IPS-NIHi7 (cell line): ENCODE results near the gene VWA2.

Experiments
- DNase-seq: peaks from one replicate; pipeline ENCODE4 v3.0.0; 2012; ENCODE audit warnings: mixed read lengths; ENCODE audit errors: extremely low spot score

Gene VWA2

GRCh38 chr10:114297136-114297705 is 58.2 kb downstream of the VWA2 start:
- no peak for DNase-seq

GRCh38 chr10:114300036-114300645 is 61.1 kb downstream of the VWA2 start:
- DNase-seq: no peak

- DNase-seq: no peak
These were observed 62.1 kb downstream of the VWA2 start for GRCh38 chr10:114301177-114301576.

GRCh38 chr10:114301951-114302710 is 63.1 kb downstream of the VWA2 start:
- DNase-seq: no peak

- DNase-seq: no peak
These were observed 64.5 kb downstream of the VWA2 start for GRCh38 chr10:114303556-114303955.

GRCh38 chr10:114304017-114304570 is 65.0 kb downstream of the VWA2 start:
- DNase-seq: peak; percentile 72

GRCh38 chr10:114304571-114305421 is 65.7 kb downstream of the VWA2 start:
- peak; percentile 76 for DNase-seq

- DNase-seq: no peak
These were observed 66.5 kb downstream of the VWA2 start for GRCh38 chr10:114305521-114305925.

GRCh38 chr10:114306116-114306973 is 67.3 kb downstream of the VWA2 start:
- DNase-seq: peak; percentile 42

GRCh38 chr10:114307731-114308130 is 68.7 kb downstream of the VWA2 start:
- no peak for DNase-seq

- DNase-seq: no peak
These were observed 69.7 kb downstream of the VWA2 start for GRCh38 chr10:114308531-114309363.

GRCh38 chr10:114309364-114309651 is 70.3 kb downstream of the VWA2 start:
- no peak for DNase-seq

GRCh38 chr10:114310346-114310745 is 71.3 kb downstream of the VWA2 start:
- DNase-seq: no peak

- DNase-seq: no peak
These were observed 72.0 kb downstream of the VWA2 start for GRCh38 chr10:114311023-114311422.

- no peak for DNase-seq
These were observed 72.6 kb downstream of the VWA2 start for GRCh38 chr10:114311496-114312209.

- no peak for DNase-seq
These were observed 74.1 kb downstream of the VWA2 start for GRCh38 chr10:114313139-114313538.

GRCh38 chr10:114313866-114314265 is 74.8 kb downstream of the VWA2 start:
- no peak for DNase-seq

- no peak for DNase-seq
These were observed 76.7 kb downstream of the VWA2 start for GRCh38 chr10:114315566-114316420.

GRCh38 chr10:114316744-114317143 is 77.7 kb downstream of the VWA2 start:
- no peak for DNase-seq
